SK-N-SH treated with all-trans-retinoic acid at 6 μM for 48 hours (cell line): ENCODE measurements around the gene CENPK.

ENCODE experiments used
- ATAC-seq: fragments of 200-7000 bp; cut with Tn5 transposase; 3 replicates; pipeline ENCODE4 v1.9.1; 2020; ENCODE audit warnings: mild to moderate bottlenecking, moderate library complexity
- BACH2 ChIP-seq: fragments of 250-450 bp; sonication (Bioruptor Pico); IDR thresholded peaks from 2 replicates; pipeline ENCODE4 v1.9.0; 2021; ENCODE audit warnings: mild to moderate bottlenecking, borderline replicate concordance
- ESRRG ChIP-seq: fragments of 250-450 bp; sonication (Bioruptor Pico); IDR thresholded peaks from 2 replicates; pipeline ENCODE4 v1.6.1; 2021; ENCODE audit warnings: mild to moderate bottlenecking
- ISL1 ChIP-seq: fragments of 250-450 bp; sonication (Bioruptor Pico); IDR thresholded peaks from 2 replicates; pipeline ENCODE4 v2.1.2; 2022; ENCODE audit warnings: mild to moderate bottlenecking, moderate library complexity
- OSR1 ChIP-seq: fragments of 250-450 bp; sonication (Bioruptor Pico); IDR thresholded peaks from 2 replicates; pipeline ENCODE4 v1.8.0; 2022; ENCODE audit warnings: moderate library complexity, mild to moderate bottlenecking, inconsistent platforms
- PATZ1 ChIP-seq: fragments of 250-450 bp; sonication (Bioruptor Pico); IDR thresholded peaks from 2 replicates; pipeline ENCODE4 v1.8.0; 2020; ENCODE audit warnings: mild to moderate bottlenecking, moderate library complexity, borderline replicate concordance
- PPARA ChIP-seq: fragments of 250-450 bp; sonication (Bioruptor Pico); IDR thresholded peaks from 2 replicates; pipeline ENCODE4 v1.5.0; 2020; ENCODE audit warnings: mild to moderate bottlenecking, borderline replicate concordance
- TOX ChIP-seq: fragments of 250-450 bp; sonication (Bioruptor Pico); IDR thresholded peaks from 2 replicates; pipeline ENCODE4 v1.8.0; 2021; ENCODE audit warnings: mild to moderate bottlenecking, moderate library complexity, borderline replicate concordance
- TSHZ2 ChIP-seq: fragments of 250-450 bp; sonication (Bioruptor Pico); IDR thresholded peaks from 2 replicates; pipeline ENCODE4 v1.5.0; 2020; ENCODE audit warnings: mild to moderate bottlenecking, moderate library complexity
- ZFP3 ChIP-seq: fragments of 250-450 bp; sonication (Bioruptor Pico); IDR thresholded peaks from 2 replicates; pipeline ENCODE4 v1.5.0; 2020; ENCODE audit warnings: mild to moderate bottlenecking, moderate library complexity
- ZNF70 ChIP-seq: fragments of 450-650 bp; formaldehyde crosslinking; IDR thresholded peaks from 2 replicates; pipeline ENCODE4 v1.5.0; 2020; ENCODE audit warnings: mild to moderate bottlenecking, moderate library complexity

The CENPK gene

GRCh38 chr5:65475336-65475735 lies 87.6 kb downstream of the CENPK start:
- no peak for ATAC-seq
- TF ChIP-seq ZNF70 (CRISPR knock-in tag) (no peak), PATZ1 (CRISPR knock-in tag) (no peak), OSR1 (CRISPR knock-in tag) (no peak), ZFP3 (no peak), TOX (CRISPR knock-in tag) (no peak), PPARA (CRISPR knock-in tag) (no peak)

- TF ChIP-seq ESRRG (CRISPR knock-in tag) (no peak), TSHZ2 (CRISPR knock-in tag) (no peak), ISL1 (CRISPR knock-in tag) (no peak)
- 0 out of 3 replicates have a peak, but pooled peaks have one; percentile 31 for ATAC-seq
Measured at GRCh38 chr5:65474130-65474711, 88.7 kb downstream of the CENPK start.

GRCh38 chr5:65468633-65469032 lies 94.3 kb downstream of the CENPK start:
- TF ChIP-seq BACH2 (CRISPR knock-in tag), result no peak
- no peak for ATAC-seq
